GM12878 (cell line): Measurements from ENCODE around the gene HAS3.

Source experiments
- BMI1 ChIP-seq: fragments of 450-650 bp; IDR thresholded peaks from 2 replicates; pipeline ENCODE4 v1.6.1; 2016; ENCODE audit warnings: mild to moderate bottlenecking, moderate library complexity, borderline replicate concordance
- ELK1 ChIP-seq: IDR thresholded peaks from 2 replicates; pipeline ENCODE4 v1.6.1; 2012; ENCODE audit warnings: low read depth, low read length, improper control_type of control experiment
- POLR2A ChIP-seq: IDR thresholded peaks from 2 replicates; pipeline ENCODE4 v1.6.1; 2011; ENCODE audit warnings: low read depth, mild to moderate bottlenecking, low read length

GRCh38 chr16:69073181-69073702, 32.2 kb upstream of the HAS3 start:
- no peak for TF ChIP-seq BMI1
- TF ChIP-seq ELK1: no peak
- no peak for TF ChIP-seq POLR2A
